PC-9 (cell line): ENCODE results near the gene C11orf42.

ENCODE experiments used
- EZH2 ChIP-seq: fragments of 200-600 bp; sonication (generic); IDR thresholded peaks from 2 replicates; pipeline ENCODE4 v1.8.0; 2017; ENCODE audit warnings: antibody characterized with exemption, low read depth
- TF ChIP-seq, protein P1 (sequence below): fragments of 200-600 bp; sonication (generic); conservative IDR thresholded peaks from 2 replicates; pipeline ENCODE4 v1.6.1; 2017; ENCODE audit warnings: mixed run types, antibody characterized with exemption, mild to moderate bottlenecking, moderate library complexity

DNA sequence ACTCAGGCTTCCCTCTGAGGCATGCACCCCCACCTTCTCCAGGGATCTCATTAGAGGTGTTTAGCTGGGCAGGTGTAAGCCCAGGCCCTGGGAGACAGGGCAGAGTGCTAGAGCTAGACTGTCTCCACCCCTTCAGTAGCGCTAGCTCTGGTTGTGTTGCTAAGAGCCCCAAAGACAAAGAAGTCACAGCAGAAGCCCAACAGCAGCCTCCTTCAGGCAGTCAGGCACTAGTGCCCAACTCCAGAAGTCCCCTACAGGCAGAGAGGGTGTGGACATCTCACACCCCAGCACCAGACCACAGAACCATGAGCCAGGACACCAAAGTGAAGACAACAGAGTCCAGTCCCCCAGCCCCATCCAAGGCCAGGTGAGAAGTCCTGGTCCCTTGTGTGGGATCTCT is 33.5 kb downstream of the C11orf42 start, which contains the start of gene CNGA4:
- TF ChIP-seq, protein P1, sequence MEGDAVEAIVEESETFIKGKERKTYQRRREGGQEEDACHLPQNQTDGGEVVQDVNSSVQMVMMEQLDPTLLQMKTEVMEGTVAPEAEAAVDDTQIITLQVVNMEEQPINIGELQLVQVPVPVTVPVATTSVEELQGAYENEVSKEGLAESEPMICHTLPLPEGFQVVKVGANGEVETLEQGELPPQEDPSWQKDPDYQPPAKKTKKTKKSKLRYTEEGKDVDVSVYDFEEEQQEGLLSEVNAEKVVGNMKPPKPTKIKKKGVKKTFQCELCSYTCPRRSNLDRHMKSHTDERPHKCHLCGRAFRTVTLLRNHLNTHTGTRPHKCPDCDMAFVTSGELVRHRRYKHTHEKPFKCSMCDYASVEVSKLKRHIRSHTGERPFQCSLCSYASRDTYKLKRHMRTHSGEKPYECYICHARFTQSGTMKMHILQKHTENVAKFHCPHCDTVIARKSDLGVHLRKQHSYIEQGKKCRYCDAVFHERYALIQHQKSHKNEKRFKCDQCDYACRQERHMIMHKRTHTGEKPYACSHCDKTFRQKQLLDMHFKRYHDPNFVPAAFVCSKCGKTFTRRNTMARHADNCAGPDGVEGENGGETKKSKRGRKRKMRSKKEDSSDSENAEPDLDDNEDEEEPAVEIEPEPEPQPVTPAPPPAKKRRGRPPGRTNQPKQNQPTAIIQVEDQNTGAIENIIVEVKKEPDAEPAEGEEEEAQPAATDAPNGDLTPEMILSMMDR: no peak
- no peak for TF ChIP-seq EZH2
